ENCODE measurements around the gene PDE7B. TPM values are rescaled to one million over a fixed set of nuclear protein-coding genes. Genes with fewer than 3 reads are reported as not detected.

PDE7B gene
- polyA plus RNA-seq, 1 of the 3 experiments (the other 2 are of a cell fraction), result 1.9 TPM

- TF ChIP-seq MAX (IDR thresholded peaks at IDR 0.05; ENCODE audit: low read depth), result no peak
These were observed 374.6 kb downstream of the PDE7B start (continued) for GRCh38 chr6:136226027-136226673.

GRCh38 chr6:136226674-136227377 is 375.3 kb downstream of the PDE7B start:
- no peaks in the 10 kb centered on the region for H3F3A ChIP-seq (replicated peaks; ENCODE audit: insufficient read depth)
- 87% methylated on average over 3 of the region's 4 CpGs for WGBS (ENCODE audit: low lambda C conversion rate)
- TF ChIP-seq GABPA (IDR thresholded peaks at IDR 0.05; ENCODE audit: low read depth), result no peak
- CTCF ChIA-PET, result interaction anchor here (0.6 to 6.1 kb wide), 80 partner anchors 10 to 1404 kb away, joined by 3 to 78 read pairs (median 5); partner anchors contain the start of genes MTFR2 and PDE7B
- no peaks in the 10 kb centered on the region for H3K9me3 ChIP-seq
- no peaks in the 10 kb centered on the region for H3K36me3 ChIP-seq (replicated peaks in 1 of 2; ENCODE audit: control insufficient read depth in 1 of 2, insufficient read depth in 2 of 2, low read length in 1 of 2)
- POLR2A ChIA-PET, result interaction anchor here (0.8 kb wide), 1 partner anchor 728 kb away, joined by 3 read pairs; no protein-coding TSS in a partner anchor
- H3K9ac ChIP-seq, result no peak overlapping the region
- no peak for DNase-seq
- peak overlapping the region; percentile 87; the same call in 1 of the 2 replicates for H2AFZ ChIP-seq (ENCODE audit: low read depth)
- H3K27ac ChIP-seq (ENCODE audit: low read depth in 2 of 2, low read length in 1 of 2), result no peak overlapping the region
- H3K4me3 ChIP-seq (ENCODE audit: low read depth in 2 of 2, low read length in 1 of 2), result 0 out of 4 replicates have a peak overlapping the region, but pooled peaks of 1 of the 2 experiments have one; percentile 54
- H3K4me2 ChIP-seq, result peak overlapping the region; percentile 59
- H3K4me1 ChIP-seq (ENCODE audit: control insufficient read depth in 1 of 2, insufficient read depth in 2 of 2, low read depth in 1 of 2, low read length in 1 of 2), result no peaks in the 10 kb centered on the region; a peak in 1 of 4 replicates
- H4K20me1 ChIP-seq (ENCODE audit: insufficient read depth), result no peaks in the 10 kb centered on the region
- no peaks in the 10 kb centered on the region for H3K9me2 ChIP-seq
- no peaks in the 10 kb centered on the region for H3K79me2 ChIP-seq (ENCODE audit: insufficient read depth)
- H3K27me3 ChIP-seq (ENCODE audit: insufficient read depth), result no peaks in the 10 kb centered on the region

GRCh38 chr6:136228814-136229213 is 377.3 kb downstream of the PDE7B start:
- Histone ChIP-seq H3K9me2 (no peaks in the 10 kb centered on the region), H3K4me3 (ENCODE audit: low read depth in 2 of 2, low read length in 1 of 2) (no peak overlapping the region), H4K20me1 (ENCODE audit: insufficient read depth) (no peaks in the 10 kb centered on the region), H3K9ac (no peak overlapping the region), H3K27ac (ENCODE audit: low read depth in 2 of 2, low read length in 1 of 2) (no peak overlapping the region), H3K4me2 (no peak overlapping the region), H2AFZ (ENCODE audit: low read depth) (no peak overlapping the region), H3K79me2 (ENCODE audit: insufficient read depth) (no peaks in the 10 kb centered on the region), H3K4me1 (ENCODE audit: control insufficient read depth in 1 of 2, insufficient read depth in 2 of 2, low read depth in 1 of 2, low read length in 1 of 2) (no peaks in the 10 kb centered on the region; a peak in 1 of 4 replicates), H3K36me3 (replicated peaks in 1 of 2; ENCODE audit: control insufficient read depth in 1 of 2, insufficient read depth in 2 of 2, low read length in 1 of 2) (no peaks in the 10 kb centered on the region), H3F3A (replicated peaks; ENCODE audit: insufficient read depth) (no peaks in the 10 kb centered on the region), H3K27me3 (ENCODE audit: insufficient read depth) (no peaks in the 10 kb centered on the region), H3K9me3 (no peaks in the 10 kb centered on the region)
- ChIA-PET CTCF (interaction anchor here (1.5 to 6.1 kb wide), 4 partner anchors 8 to 694 kb away, joined by 3 to 78 read pairs (median 24); no protein-coding TSS in a partner anchor), POLR2A (no interaction called here)
- no peak for DNase-seq
- TF ChIP-seq CHD2 (IDR thresholded peaks at IDR 0.05; ENCODE audit: low read length, partially characterized antibody), result no peak
- no peak for TF ChIP-seq USF1 (IDR thresholded peaks at IDR 0.05; ENCODE audit: borderline replicate concordance, low read depth)
- no peak for TF ChIP-seq RXRA (IDR thresholded peaks at IDR 0.05; ENCODE audit: borderline replicate concordance, low read depth)
- TF ChIP-seq SMC3 (IDR thresholded peaks at IDR 0.05; ENCODE audit: low read depth, low read length), result no peak
- TF ChIP-seq FOSL2 (IDR thresholded peaks at IDR 0.05; ENCODE audit: borderline replicate concordance, low read depth), result no peak
- no peak for TF ChIP-seq REST (IDR thresholded peaks at IDR 0.05; ENCODE audit: low read depth, low read length)
- TF ChIP-seq MXI1 (IDR thresholded peaks at IDR 0.05; ENCODE audit: low read depth, low read length), result no peak
- TF ChIP-seq MEF2A (IDR thresholded peaks at IDR 0.05; ENCODE audit: borderline replicate concordance, low read depth), result no peak
- TF ChIP-seq RCOR1 (IDR thresholded peaks at IDR 0.05; ENCODE audit: low read length), result no peak
- TF ChIP-seq IRF3 (IDR thresholded peaks at IDR 0.05; ENCODE audit: low read depth, low read length), result no peak
- no peak for TF ChIP-seq FOXJ3 (CRISPR knock-in tag; IDR thresholded peaks at IDR 0.05)
- TF ChIP-seq SIN3A (IDR thresholded peaks at IDR 0.05; ENCODE audit: borderline replicate concordance, low read depth, low read length), result no peak
- no peak for TF ChIP-seq POLR2AphosphoS5 (IDR thresholded peaks at IDR 0.05; ENCODE audit: low read depth, low read length)
- 98% methylated on average over 2 of the region's 2 CpGs for WGBS (ENCODE audit: low lambda C conversion rate)

Measured in SK-N-SH (cell line).